Measurements from ENCODE around the gene TM9SF3.

The TM9SF3 gene

GRCh38 chr10:96573036-96573435 is 13.8 kb downstream of the TM9SF3 start:
- ChIA-PET CTCF (interaction anchor here (1.2 kb wide), 1 partner anchor 59 kb away, joined by 4 read pairs; the partner anchor contains the start of gene TLL2), POLR2A (no interaction called here)
- no peak for TF ChIP-seq CTCF (IDR thresholded peaks at IDR 0.05; ENCODE audit: control extremely low read depth, extremely low read depth, low read depth, missing control alignments)
- DNase-seq (ENCODE audit: extremely low spot score), result no peak

GRCh38 chr10:96570983-96571964 is 15.5 kb downstream of the TM9SF3 start:
- ChIA-PET POLR2A (interaction anchor here (0.5 kb wide), 1 partner anchor 170 kb away, joined by 3 read pairs; no protein-coding TSS in a partner anchor), CTCF (no interaction called here)
- no peak for DNase-seq (ENCODE audit: extremely low spot score)
- TF ChIP-seq CTCF (IDR thresholded peaks at IDR 0.05; ENCODE audit: control extremely low read depth, extremely low read depth, low read depth, missing control alignments), result no peak

- CTCF ChIA-PET, result no interaction called here
- POLR2A ChIA-PET, result no interaction called here
- DNase-seq (ENCODE audit: extremely low spot score), result no peak
- TF ChIP-seq CTCF (IDR thresholded peaks at IDR 0.05; ENCODE audit: control extremely low read depth, extremely low read depth, low read depth, missing control alignments), result no peak
Measured at GRCh38 chr10:96570511-96570910, 16.3 kb downstream of the TM9SF3 start.

- POLR2A ChIA-PET, result no interaction called here
- no peak for TF ChIP-seq CTCF (IDR thresholded peaks at IDR 0.05; ENCODE audit: control extremely low read depth, extremely low read depth, low read depth, missing control alignments)
- DNase-seq (ENCODE audit: extremely low spot score), result no peak
- CTCF ChIA-PET, result no interaction called here
Measured at GRCh38 chr10:96568402-96568801, 18.4 kb downstream of the TM9SF3 start.

- ChIA-PET POLR2A (no interaction called here), CTCF (interaction anchor here (1.0 to 1.5 kb wide), 4 partner anchors 10 to 21 kb away, joined by 3 to 4 read pairs (median 4); no protein-coding TSS in a partner anchor)
- no peak for TF ChIP-seq CTCF (IDR thresholded peaks at IDR 0.05; ENCODE audit: control extremely low read depth, extremely low read depth, low read depth, missing control alignments)
- DNase-seq (ENCODE audit: extremely low spot score), result peak; percentile 29
Measured at GRCh38 chr10:96565774-96566173, 21.0 kb downstream of the TM9SF3 start.

- TF ChIP-seq CTCF (IDR thresholded peaks at IDR 0.05; ENCODE audit: control extremely low read depth, extremely low read depth, low read depth, missing control alignments), result no peak
- no peak for DNase-seq (ENCODE audit: extremely low spot score)
- ChIA-PET POLR2A (no interaction called here), CTCF (interaction anchor here (1.0 kb wide), 1 partner anchor 16 kb away, joined by 3 read pairs; no protein-coding TSS in a partner anchor)
Measured at GRCh38 chr10:96560966-96561887, 25.6 kb downstream of the TM9SF3 start.
